HepG2 (cell line): ENCODE results near the gene MAST1. TPM values are rescaled to one million over a fixed set of nuclear protein-coding genes. Genes with fewer than 3 reads are reported as not detected.

Source experiments
- ARNT ChIP-seq: fragments of 450-650 bp; IDR thresholded peaks from 2 replicates; pipeline ENCODE4 v1.6.1; 2017
- ATF1 ChIP-seq: IDR thresholded peaks from 2 replicates; pipeline ENCODE4 v1.6.1; 2016; ENCODE audit warnings: mild to moderate bottlenecking, control low read depth
- CBX2 ChIP-seq, 2 experiments: fragments of 200-600 bp in 1 of 2; sonication (generic); formaldehyde crosslinking in 1 of 2; IDR thresholded peaks; 2 replicates each; pipeline versions ENCODE4 v1.7.0 to v1.8.1; 2018 to 2022; ENCODE audit warnings: low read depth in 2 of 2, low read length in 1 of 2, mild to moderate bottlenecking in 1 of 2, missing genetic modification reagents in 1 of 2
- CBX5 ChIP-seq: sonication (generic); formaldehyde crosslinking; IDR thresholded peaks from 2 replicates; pipeline ENCODE4 v1.4.0; 2020; ENCODE audit warnings: missing genetic modification reagents, borderline replicate concordance
- CHD2 ChIP-seq: IDR thresholded peaks from 2 replicates; pipeline ENCODE4 v1.6.1; 2011; ENCODE audit warnings: low read depth, low read length, improper control_type of control experiment
- HNF4A ChIP-seq: sonication (generic); formaldehyde crosslinking; IDR thresholded peaks from 2 replicates; pipeline ENCODE4 v1.4.0; 2020; ENCODE audit warnings: missing genetic modification reagents
- NFKBIZ ChIP-seq: IDR thresholded peaks from 2 replicates; pipeline ENCODE4 v1.6.1; 2018; ENCODE audit warnings: missing genetic modification reagents, missing compliant biosample characterization
- SNRNP70 ChIP-seq: fragments of 200-400 bp; formaldehyde crosslinking; IDR thresholded peaks from 2 replicates; pipeline ENCODE4 v1.6.1; 2017; ENCODE audit warnings: mild to moderate bottlenecking, low read depth, low read length, moderate library complexity
- SUZ12 ChIP-seq: fragments of 150-350 bp; IDR thresholded peaks from 2 replicates; pipeline ENCODE4 v1.6.1; 2014; ENCODE audit warnings: low read depth, low read length
- SYNCRIP ChIP-seq: fragments of 200-400 bp; formaldehyde crosslinking; IDR thresholded peaks from 2 replicates; pipeline ENCODE4 v1.6.1; 2018; ENCODE audit warnings: mild to moderate bottlenecking, low read depth, low read length; ENCODE audit not compliant: insufficient read depth
- TCF7 ChIP-seq: sonication (generic); IDR thresholded peaks from 2 replicates; pipeline ENCODE4 v1.6.1; 2016; ENCODE audit warnings: antibody characterized with exemption, low read depth
- ZNF225 ChIP-seq: sonication (generic); formaldehyde crosslinking; IDR thresholded peaks from 2 replicates; pipeline ENCODE4 v1.4.0; 2020; ENCODE audit warnings: mild to moderate bottlenecking, missing genetic modification reagents
- ZNF501 ChIP-seq: sonication (generic); formaldehyde crosslinking; IDR thresholded peaks from 2 replicates; pipeline ENCODE4 v1.5.1; 2020; ENCODE audit warnings: mild to moderate bottlenecking, moderate library complexity, missing genetic modification reagents
- ZNF563 ChIP-seq: sonication (generic); formaldehyde crosslinking; IDR thresholded peaks from 2 replicates; pipeline ENCODE4 v1.8.0; 2022; ENCODE audit warnings: mild to moderate bottlenecking, moderate library complexity, missing genetic modification reagents
- ZNF598 ChIP-seq: sonication (generic); formaldehyde crosslinking; IDR thresholded peaks from 2 replicates; pipeline ENCODE4 v1.5.1; 2020; ENCODE audit warnings: mild to moderate bottlenecking, missing genetic modification reagents, borderline replicate concordance
- polyA plus RNA-seq, 8 experiments: library from polyadenylated mRNA; depleted of rRNA in 3 of 8; stranded (reverse) in 7 of 8; unstranded in 1 of 8; fragments of >200 nt; fragmentation: Illumina TruSeq in 4 of 8; extraction: Trizol in 4 of 8; gene quantifications; 2 replicates each; pipeline versions ENCODE4 v1.2.1 to v1.2.3, GENCODE V29; 2011 to 2016; ENCODE audit warnings: low read depth in 4 of 8, missing spikeins in 1 of 8, mixed read lengths in 1 of 8; ENCODE audit not compliant: insufficient read depth in 1 of 8
- total RNA-seq, 5 experiments: library from RNA; depleted of rRNA; stranded (reverse); fragments of >200 nt; fragmentation: Illumina TruSeq; extraction: Trizol; gene quantifications; 2 replicates each; pipeline ENCODE4 v1.2.3, GENCODE V29; 2016; ENCODE audit warnings: low read depth in 1 of 5
- TF ChIP-seq, protein P1 (sequence below): IDR thresholded peaks from 2 replicates; pipeline ENCODE4 v1.6.1; 2016; ENCODE audit warnings: missing compliant biosample characterization, missing genetic modification reagents, borderline replicate concordance
- TF ChIP-seq, protein P2 (sequence below), 2 experiments: sonication (generic) in 1 of 2; formaldehyde crosslinking in 1 of 2; IDR thresholded peaks; 2 replicates each; pipeline versions ENCODE4 v1.5.1 to v1.6.1; 2011 to 2020; ENCODE audit warnings: borderline replicate concordance in 1 of 2, low read depth in 1 of 2, low read length in 1 of 2, mild to moderate bottlenecking in 1 of 2, missing genetic modification reagents in 1 of 2, moderate library complexity in 1 of 2
- TF ChIP-seq, protein P3 (sequence below), 2 experiments: sonication (generic) in 1 of 2; formaldehyde crosslinking in 1 of 2; IDR thresholded peaks; 2 replicates each; pipeline versions ENCODE4 v1.6.1 to v1.9.0; 2014 to 2022; ENCODE audit warnings: antibody characterized with exemption in 1 of 2, borderline replicate concordance in 1 of 2, inconsistent platforms in 1 of 2, low read depth in 1 of 2, missing genetic modification reagents in 1 of 2
- TF ChIP-seq, protein P4 (sequence below): sonication (generic); formaldehyde crosslinking; IDR thresholded peaks from 2 replicates; pipeline ENCODE4 v1.8.0; 2022; ENCODE audit warnings: missing genetic modification reagents, low read depth, mild to moderate bottlenecking, borderline replicate concordance

The MAST1 gene
- total and polyA plus RNA-seq, 2 of the 13 experiments (the other 11 are each of a cell fraction or from before 2014, with no cell fraction given): 0.73 to 4.7 TPM

DNA sequence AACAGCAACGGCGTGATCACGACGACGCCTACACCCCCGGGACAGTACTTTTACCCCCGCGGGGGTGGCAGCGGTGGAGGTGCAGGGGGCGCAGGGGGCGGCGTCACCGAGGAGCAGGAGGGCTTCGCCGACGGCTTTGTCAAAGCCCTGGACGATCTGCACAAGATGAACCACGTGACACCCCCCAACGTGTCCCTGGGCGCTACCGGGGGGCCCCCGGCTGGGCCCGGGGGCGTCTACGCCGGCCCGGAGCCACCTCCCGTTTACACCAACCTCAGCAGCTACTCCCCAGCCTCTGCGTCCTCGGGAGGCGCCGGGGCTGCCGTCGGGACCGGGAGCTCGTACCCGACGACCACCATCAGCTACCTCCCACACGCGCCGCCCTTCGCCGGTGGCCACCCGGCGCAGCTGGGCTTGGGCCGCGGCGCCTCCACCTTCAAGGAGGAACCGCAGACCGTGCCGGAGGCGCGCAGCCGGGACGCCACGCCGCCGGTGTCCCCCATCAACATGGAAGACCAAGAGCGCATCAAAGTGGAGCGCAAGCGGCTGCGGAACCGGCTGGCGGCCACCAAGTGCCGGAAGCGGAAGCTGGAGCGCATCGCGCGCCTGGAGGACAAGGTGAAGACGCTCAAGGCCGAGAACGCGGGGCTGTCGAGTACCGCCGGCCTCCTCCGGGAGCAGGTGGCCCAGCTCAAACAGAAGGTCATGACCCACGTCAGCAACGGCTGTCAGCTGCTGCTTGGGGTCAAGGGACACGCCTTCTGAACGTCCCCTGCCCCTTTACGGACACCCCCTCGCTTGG, 46.1 kb upstream of the MAST1 start (continued):
- TF ChIP-seq, protein P1, sequence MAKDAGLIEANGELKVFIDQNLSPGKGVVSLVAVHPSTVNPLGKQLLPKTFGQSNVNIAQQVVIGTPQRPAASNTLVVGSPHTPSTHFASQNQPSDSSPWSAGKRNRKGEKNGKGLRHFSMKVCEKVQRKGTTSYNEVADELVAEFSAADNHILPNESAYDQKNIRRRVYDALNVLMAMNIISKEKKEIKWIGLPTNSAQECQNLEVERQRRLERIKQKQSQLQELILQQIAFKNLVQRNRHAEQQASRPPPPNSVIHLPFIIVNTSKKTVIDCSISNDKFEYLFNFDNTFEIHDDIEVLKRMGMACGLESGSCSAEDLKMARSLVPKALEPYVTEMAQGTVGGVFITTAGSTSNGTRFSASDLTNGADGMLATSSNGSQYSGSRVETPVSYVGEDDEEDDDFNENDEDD (CRISPR knock-in tag): peak; percentile 78; the same call in 1 of the 2 replicates
- no peak for TF ChIP-seq ARNT
- TF ChIP-seq, protein P2, sequence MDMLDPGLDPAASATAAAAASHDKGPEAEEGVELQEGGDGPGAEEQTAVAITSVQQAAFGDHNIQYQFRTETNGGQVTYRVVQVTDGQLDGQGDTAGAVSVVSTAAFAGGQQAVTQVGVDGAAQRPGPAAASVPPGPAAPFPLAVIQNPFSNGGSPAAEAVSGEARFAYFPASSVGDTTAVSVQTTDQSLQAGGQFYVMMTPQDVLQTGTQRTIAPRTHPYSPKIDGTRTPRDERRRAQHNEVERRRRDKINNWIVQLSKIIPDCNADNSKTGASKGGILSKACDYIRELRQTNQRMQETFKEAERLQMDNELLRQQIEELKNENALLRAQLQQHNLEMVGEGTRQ (IDR thresholded peaks at IDR 0.05; ENCODE audit: low read depth, low read length): 0 out of 2 replicates have a peak, but pooled peaks have one; percentile 38
- TF ChIP-seq, protein P2 (CRISPR knock-in tag; IDR thresholded peaks at IDR 0.05; ENCODE audit: borderline replicate concordance): peak; percentile 58
- TF ChIP-seq CBX5 (CRISPR knock-in tag): no peak
- TF ChIP-seq TCF7: no peak
- no peak for TF ChIP-seq CBX2 (IDR thresholded peaks at IDR 0.05; ENCODE audit: low read depth, low read length)
- TF ChIP-seq CBX2 (CRISPR knock-in tag; IDR thresholded peaks at IDR 0.05; ENCODE audit: low read depth): no peak
- no peak for TF ChIP-seq SNRNP70
- TF ChIP-seq ZNF563 (CRISPR knock-in tag): no peak
- TF ChIP-seq, protein P3, sequence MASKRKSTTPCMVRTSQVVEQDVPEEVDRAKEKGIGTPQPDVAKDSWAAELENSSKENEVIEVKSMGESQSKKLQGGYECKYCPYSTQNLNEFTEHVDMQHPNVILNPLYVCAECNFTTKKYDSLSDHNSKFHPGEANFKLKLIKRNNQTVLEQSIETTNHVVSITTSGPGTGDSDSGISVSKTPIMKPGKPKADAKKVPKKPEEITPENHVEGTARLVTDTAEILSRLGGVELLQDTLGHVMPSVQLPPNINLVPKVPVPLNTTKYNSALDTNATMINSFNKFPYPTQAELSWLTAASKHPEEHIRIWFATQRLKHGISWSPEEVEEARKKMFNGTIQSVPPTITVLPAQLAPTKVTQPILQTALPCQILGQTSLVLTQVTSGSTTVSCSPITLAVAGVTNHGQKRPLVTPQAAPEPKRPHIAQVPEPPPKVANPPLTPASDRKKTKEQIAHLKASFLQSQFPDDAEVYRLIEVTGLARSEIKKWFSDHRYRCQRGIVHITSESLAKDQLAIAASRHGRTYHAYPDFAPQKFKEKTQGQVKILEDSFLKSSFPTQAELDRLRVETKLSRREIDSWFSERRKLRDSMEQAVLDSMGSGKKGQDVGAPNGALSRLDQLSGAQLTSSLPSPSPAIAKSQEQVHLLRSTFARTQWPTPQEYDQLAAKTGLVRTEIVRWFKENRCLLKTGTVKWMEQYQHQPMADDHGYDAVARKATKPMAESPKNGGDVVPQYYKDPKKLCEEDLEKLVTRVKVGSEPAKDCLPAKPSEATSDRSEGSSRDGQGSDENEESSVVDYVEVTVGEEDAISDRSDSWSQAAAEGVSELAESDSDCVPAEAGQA (IDR thresholded peaks at IDR 0.05; ENCODE audit: low read depth): no peak
- TF ChIP-seq, protein P3 (CRISPR knock-in tag; IDR thresholded peaks at IDR 0.05; ENCODE audit: borderline replicate concordance): no peak; the same call in 1 of the 2 replicates
- peak; percentile 42; the same call in 1 of the 2 replicates for TF ChIP-seq HNF4A
- TF ChIP-seq ZNF598 (CRISPR knock-in tag): no peak
- TF ChIP-seq, protein P4, sequence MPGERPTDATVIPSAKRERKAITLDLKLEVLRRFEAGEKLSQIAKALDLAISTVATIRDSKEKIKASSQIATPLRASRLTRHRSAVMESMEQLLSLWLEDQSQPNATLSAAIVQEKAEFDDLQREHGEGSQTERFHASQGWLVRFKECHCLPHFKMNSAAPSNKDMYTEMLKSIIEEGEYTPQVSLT (CRISPR knock-in tag): no peak
- no peak for TF ChIP-seq ATF1 (CRISPR knock-in tag)
- TF ChIP-seq SUZ12: no peak
- no peak for TF ChIP-seq SYNCRIP
- no peak for TF ChIP-seq ZNF225 (CRISPR knock-in tag)
- no peak for TF ChIP-seq ZNF501 (CRISPR knock-in tag)
- no peak for TF ChIP-seq NFKBIZ
- TF ChIP-seq CHD2: no peak
